GM12872 (cell line): ENCODE results near the gene NXPH3.

Source experiments
- TF ChIP-seq, protein P1 (sequence below): IDR thresholded peaks from 3 replicates; pipeline ENCODE4 v1.5.1; 2011; ENCODE audit warnings: low read depth, mild to moderate bottlenecking, low read length, moderate library complexity; ENCODE audit not compliant: insufficient read depth

Gene NXPH3

DNA sequence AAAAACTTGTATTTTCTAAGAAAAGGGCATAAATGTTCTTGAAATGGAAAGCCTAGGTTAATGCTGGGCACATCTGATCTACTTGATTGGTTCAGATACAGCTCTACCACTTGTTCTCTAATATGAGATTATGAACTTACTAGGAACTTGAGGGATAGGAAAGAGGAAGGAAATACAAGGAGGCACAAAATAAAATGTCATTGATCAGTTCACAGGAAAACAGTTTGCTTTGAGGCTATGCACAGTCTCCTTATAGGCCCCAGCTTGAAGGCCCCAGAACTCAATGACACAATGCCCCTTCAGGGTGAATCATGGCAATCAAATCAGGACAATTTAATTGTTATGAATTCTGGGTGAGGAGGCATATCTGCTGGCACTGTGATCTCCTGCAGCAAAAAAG is 27.1 kb downstream of the NXPH3 start:
- TF ChIP-seq, protein P1, sequence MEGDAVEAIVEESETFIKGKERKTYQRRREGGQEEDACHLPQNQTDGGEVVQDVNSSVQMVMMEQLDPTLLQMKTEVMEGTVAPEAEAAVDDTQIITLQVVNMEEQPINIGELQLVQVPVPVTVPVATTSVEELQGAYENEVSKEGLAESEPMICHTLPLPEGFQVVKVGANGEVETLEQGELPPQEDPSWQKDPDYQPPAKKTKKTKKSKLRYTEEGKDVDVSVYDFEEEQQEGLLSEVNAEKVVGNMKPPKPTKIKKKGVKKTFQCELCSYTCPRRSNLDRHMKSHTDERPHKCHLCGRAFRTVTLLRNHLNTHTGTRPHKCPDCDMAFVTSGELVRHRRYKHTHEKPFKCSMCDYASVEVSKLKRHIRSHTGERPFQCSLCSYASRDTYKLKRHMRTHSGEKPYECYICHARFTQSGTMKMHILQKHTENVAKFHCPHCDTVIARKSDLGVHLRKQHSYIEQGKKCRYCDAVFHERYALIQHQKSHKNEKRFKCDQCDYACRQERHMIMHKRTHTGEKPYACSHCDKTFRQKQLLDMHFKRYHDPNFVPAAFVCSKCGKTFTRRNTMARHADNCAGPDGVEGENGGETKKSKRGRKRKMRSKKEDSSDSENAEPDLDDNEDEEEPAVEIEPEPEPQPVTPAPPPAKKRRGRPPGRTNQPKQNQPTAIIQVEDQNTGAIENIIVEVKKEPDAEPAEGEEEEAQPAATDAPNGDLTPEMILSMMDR, result no peak

DNA sequence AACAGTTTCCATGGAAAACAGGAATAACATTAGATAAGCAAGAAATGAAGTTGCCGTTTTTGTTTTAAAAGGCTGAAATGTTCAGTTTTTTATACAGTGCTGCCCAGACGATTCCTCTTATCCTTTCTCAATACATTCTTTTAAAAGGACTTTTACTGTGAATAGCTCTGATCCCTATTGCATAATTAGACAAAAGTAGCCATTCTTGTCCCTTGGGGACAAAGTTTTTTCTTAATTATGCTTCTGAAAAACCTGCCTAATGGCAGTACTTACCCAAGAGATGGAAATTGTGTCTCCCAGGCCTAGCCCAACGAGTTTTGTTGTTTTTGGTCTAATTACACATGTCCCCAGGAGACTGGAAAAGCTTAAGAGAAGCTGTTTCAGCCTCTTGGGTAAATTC is 27.6 kb downstream of the NXPH3 start:
- TF ChIP-seq, protein P1, result no peak

DNA sequence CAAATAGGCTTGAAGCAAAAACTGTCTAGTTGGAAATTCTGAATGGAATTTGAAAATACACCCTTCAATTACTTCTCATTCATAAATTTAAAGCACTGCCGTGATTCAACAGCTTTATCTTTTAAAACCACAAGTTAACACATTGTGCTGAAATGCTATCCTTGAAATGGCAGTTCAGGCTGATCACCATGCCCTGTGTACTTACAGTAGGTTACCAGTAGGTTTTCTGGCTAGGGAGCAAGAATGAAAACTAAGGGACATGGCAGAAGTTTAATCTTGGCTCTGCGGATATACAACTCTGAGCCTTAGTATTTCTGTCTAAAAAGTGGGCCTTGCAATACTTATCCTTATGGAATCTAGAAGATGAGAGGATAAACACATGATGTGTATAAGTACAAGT is 28.0 kb downstream of the NXPH3 start:
- TF ChIP-seq, protein P1, result no peak

DNA sequence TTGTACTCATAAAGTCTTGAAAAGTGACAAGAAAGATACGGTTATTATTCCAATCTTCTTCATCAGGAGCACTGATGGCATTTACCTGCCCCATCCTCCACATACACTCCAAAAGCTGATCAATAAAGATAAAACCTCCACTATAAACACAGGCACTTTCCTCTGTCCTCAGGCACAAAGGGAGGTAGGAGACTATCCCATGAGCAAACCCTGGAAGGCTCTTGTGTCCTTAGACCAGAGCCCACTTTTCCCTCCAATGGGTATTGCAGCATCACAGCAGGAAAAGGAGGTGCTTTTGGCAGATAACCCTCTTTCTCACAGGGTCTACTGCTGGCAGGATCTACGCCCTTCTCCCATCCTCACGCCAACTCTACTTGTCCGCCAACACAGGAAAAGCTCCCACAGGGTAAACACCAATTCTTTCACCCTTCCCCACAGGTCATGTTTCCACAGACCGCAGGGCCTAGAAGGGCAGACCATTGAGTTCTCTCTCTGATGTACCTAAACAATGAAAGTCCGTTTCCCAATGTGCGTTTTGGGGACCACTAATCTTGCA is 28.7 kb downstream of the NXPH3 start:
- TF ChIP-seq, protein P1, result no peak

DNA sequence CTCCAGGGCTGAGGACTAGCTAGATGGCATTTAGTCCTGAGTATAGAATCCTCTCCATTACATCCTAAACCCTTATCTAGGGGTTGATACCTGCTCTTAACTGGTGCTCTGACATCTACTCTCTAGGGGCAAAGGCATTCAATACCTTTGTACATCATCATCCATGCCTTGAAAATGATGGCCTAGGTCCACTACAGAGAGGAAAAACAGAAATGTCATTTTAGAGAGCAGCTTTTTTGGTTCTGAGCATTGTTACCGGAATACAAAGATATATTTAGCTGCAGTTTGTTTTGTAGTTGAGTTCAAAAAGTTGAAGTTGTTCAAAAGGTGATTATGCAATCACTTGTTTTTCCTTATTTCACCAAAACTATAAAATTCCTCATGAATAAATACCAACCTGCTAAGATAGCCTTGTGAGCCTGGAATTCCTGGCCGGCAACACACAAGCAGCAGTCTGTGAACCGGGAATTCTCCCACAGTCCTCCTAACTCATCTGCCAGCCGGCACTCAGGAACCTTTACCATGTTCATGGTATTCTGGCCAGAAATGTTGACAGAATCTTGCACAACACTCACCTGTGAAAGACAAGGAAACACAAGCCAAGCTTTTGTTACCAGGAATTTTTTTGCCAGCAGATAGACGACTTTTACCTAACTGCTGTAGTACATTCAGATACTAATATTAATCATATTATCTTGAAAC is 35.4 kb downstream of the NXPH3 start:
- TF ChIP-seq, protein P1, result no peak

DNA sequence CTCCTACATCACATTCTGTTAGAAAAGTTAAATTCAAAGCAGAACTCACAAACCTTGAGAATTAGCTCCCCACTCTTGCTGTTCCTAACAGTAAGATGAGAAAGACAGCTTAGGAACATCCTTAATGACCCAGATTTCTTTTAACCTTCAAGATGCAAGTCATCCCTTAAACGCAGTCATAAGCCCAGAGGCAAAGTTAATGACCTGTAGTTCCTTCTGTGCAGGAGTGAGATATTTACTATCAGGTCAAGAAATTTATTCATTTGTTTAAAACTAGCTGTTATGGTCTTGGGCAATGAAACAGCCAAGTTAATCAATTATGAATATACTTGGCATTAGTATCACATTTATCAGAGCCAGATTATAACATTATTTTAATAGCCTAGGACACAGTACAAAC is 37.1 kb downstream of the NXPH3 start:
- TF ChIP-seq, protein P1, result no peak

DNA sequence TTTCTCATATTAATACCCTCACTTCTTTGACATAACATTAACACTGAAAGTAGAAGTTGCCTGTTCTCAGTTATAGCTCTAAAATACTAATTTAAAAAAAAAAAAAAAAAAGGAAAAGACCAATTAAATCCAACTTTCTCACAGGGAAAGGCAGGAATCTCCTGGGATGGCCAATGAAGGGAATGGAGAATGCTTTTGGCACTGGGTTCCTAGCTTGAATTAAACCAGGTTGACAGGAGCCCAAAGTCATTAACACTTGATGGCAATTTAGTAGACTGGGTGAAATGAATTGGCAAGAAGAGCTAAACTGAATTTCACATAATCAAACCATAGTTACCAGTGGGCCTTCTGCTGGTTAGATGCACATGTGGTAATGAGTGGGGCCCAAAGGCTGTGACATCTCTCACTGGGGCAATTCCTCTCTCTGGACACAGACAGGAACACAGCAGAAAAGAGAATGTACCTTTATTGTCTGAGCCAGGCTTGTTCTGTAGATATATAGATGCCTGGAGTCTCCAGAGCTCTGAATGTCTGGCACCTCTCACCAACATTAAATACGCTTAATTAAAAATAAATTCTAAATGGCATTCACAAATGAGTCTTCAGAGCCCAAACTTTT is 37.6 kb downstream of the NXPH3 start:
- TF ChIP-seq, protein P1, result no peak
